ENCODE results near the gene KNTC1. TPM values are rescaled to one million over a fixed set of nuclear protein-coding genes. Genes with fewer than 3 reads are reported as not detected.

The KNTC1 gene
- total RNA-seq, 1 donor = 12.3 TPM

DNA sequence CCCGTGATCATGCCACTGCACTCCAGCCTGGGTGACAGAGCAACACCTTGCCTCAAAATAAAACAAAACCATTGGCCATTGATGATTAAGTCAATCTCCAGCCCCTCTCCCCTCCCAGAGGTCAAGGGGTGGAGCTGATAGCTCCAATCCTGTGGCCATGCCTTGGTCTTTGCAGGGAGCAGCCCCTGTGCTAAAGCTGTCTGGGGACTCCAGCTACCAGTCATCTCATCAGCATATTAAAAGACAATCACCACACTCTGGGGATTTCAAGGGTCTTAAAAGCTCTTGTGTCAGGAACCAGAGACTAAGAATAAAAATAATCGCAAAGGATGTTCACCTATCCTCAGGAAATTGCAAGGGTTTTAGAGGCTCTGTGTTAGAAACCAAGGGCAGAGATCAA lies 145.5 kb downstream of the KNTC1 start:
- no peaks in the 10 kb centered on the region for H3K9me3 ChIP-seq (ENCODE audit: low read depth, low read length)
- peaks cover 15% of the 10 kb centered on the region for H3K4me1 ChIP-seq (ENCODE audit: insufficient read depth, low read length)
- TF ChIP-seq, protein P1, sequence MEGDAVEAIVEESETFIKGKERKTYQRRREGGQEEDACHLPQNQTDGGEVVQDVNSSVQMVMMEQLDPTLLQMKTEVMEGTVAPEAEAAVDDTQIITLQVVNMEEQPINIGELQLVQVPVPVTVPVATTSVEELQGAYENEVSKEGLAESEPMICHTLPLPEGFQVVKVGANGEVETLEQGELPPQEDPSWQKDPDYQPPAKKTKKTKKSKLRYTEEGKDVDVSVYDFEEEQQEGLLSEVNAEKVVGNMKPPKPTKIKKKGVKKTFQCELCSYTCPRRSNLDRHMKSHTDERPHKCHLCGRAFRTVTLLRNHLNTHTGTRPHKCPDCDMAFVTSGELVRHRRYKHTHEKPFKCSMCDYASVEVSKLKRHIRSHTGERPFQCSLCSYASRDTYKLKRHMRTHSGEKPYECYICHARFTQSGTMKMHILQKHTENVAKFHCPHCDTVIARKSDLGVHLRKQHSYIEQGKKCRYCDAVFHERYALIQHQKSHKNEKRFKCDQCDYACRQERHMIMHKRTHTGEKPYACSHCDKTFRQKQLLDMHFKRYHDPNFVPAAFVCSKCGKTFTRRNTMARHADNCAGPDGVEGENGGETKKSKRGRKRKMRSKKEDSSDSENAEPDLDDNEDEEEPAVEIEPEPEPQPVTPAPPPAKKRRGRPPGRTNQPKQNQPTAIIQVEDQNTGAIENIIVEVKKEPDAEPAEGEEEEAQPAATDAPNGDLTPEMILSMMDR (IDR thresholded peaks at IDR 0.05; ENCODE audit: extremely low read depth, low read depth, low read length) = no peak
- no peaks in the 10 kb centered on the region for H3K27me3 ChIP-seq (ENCODE audit: insufficient read depth, low read length)
- no peaks in the 10 kb centered on the region for H3K36me3 ChIP-seq (ENCODE audit: insufficient read depth, low read length)
- no peaks in the 10 kb centered on the region for H4K20me1 ChIP-seq (ENCODE audit: insufficient read depth, low read length)
- no peak overlapping the region for H3K4me2 ChIP-seq (ENCODE audit: insufficient read depth, low read length)
- no peaks in the 10 kb centered on the region for H3K79me2 ChIP-seq (ENCODE audit: insufficient read depth, low read length)
- H3K4me3 ChIP-seq (ENCODE audit: insufficient read depth, low read length) = no peak overlapping the region
- no peak for DNase-seq (ENCODE audit: insufficient read length, low spot score, missing footprints)
- H3K27ac ChIP-seq (ENCODE audit: low read depth, low read length) = no peak overlapping the region
- no peak overlapping the region for H2AFZ ChIP-seq (ENCODE audit: low read length)

Small RNA genes within 50 kb of the gene (small RNA-seq; reads per million reads assigned to genes)
- gene AC026333.1 (not detected), gene RF00411 (not detected)

Other genes starting within 250 kb of the KNTC1 start
- 90.8 and 103 TPM in 2 replicates for gene CLIP1, start 104.6 kb upstream of the KNTC1 start, total RNA-seq
- 18.9 and 22.8 TPM in 2 replicates for gene ZCCHC8, start 26.3 kb upstream of the KNTC1 start, total RNA-seq
- gene RSRC2, start 313 bp upstream of the KNTC1 start, total RNA-seq = 41.8 and 43.1 TPM in 2 replicates
- gene HCAR2, start 176.1 kb downstream of the KNTC1 start, total RNA-seq = not detected in 2 replicates
- gene HCAR3, start 189.6 kb downstream of the KNTC1 start, total RNA-seq = not detected in 2 replicates
- gene HCAR1, start 203.6 kb downstream of the KNTC1 start, total RNA-seq = 0.59 and 1.1 TPM in 2 replicates
- 37.4 and 44.5 TPM in 2 replicates for gene DENR, start 225.6 kb downstream of the KNTC1 start, total RNA-seq
- gene CCDC62, start 247.3 kb downstream of the KNTC1 start, total RNA-seq = 0.36 and 1.2 TPM in 2 replicates